Measurements from ENCODE around the gene STK35. TPM values are rescaled to one million over a fixed set of nuclear protein-coding genes. Genes with fewer than 3 reads are reported as not detected.

Gene STK35
- total RNA-seq, 2 experiments from 2014 or later: 18.0 to 18.4 TPM

GRCh38 chr20:2153326-2153725, 51.7 kb downstream of the STK35 start:
- CTCF ChIA-PET: no interaction called here
- H3K4me1 Mint-ChIP-seq (ENCODE audit: low read depth): no peaks in the 10 kb centered on the region
- POLR2A ChIA-PET: no interaction called here
- H3K36me3 Mint-ChIP-seq (ENCODE audit: low read depth): no peaks in the 10 kb centered on the region
- TF ChIP-seq CTCF (IDR thresholded peaks at IDR 0.05): no peak
- H3K27ac Mint-ChIP-seq: no peak overlapping the region
- intact Hi-C loops (cut with micrococcal nuclease): no loop called here
- no peaks in the 10 kb centered on the region for H3K27me3 Mint-ChIP-seq
- no peak for ATAC-seq
- H3K4me3 Mint-ChIP-seq: no peak overlapping the region
- H3K9me3 Mint-ChIP-seq: no peaks in the 10 kb centered on the region
- DNase-seq: no peak

GRCh38 chr20:2156224-2156623, 54.6 kb downstream of the STK35 start:
- Mint-ChIP-seq H3K36me3 (ENCODE audit: low read depth) (no peaks in the 10 kb centered on the region), H3K27ac (no peak overlapping the region), H3K4me1 (ENCODE audit: low read depth) (no peaks in the 10 kb centered on the region), H3K4me3 (no peak overlapping the region), H3K27me3 (no peaks in the 10 kb centered on the region), H3K9me3 (no peaks in the 10 kb centered on the region)
- POLR2A ChIA-PET: interaction anchor here (1.2 kb wide), 1 partner anchor 20 kb away, joined by 4 read pairs; no protein-coding TSS in a partner anchor
- TF ChIP-seq CTCF (IDR thresholded peaks at IDR 0.05): no peak
- ATAC-seq: no peak
- intact Hi-C loops (cut with micrococcal nuclease): no loop called here
- DNase-seq: no peak
- CTCF ChIA-PET: interaction anchor here (1.7 kb wide), 1 partner anchor 16 kb away, joined by 6 read pairs; no protein-coding TSS in a partner anchor

GRCh38 chr20:2156666-2157624, 55.3 kb downstream of the STK35 start:
- ChIA-PET CTCF (interaction anchor here (1.3 to 1.7 kb wide), 2 partner anchors 16 kb away, joined by 6 read pairs; no protein-coding TSS in a partner anchor), POLR2A (no interaction called here)
- intact Hi-C loops (cut with micrococcal nuclease): no loop called here
- ATAC-seq (no peak), DNase-seq (no peak)
- Mint-ChIP-seq H3K27me3 (no peaks in the 10 kb centered on the region), H3K27ac (no peak overlapping the region), H3K4me1 (ENCODE audit: low read depth) (no peaks in the 10 kb centered on the region), H3K4me3 (no peak overlapping the region), H3K9me3 (no peaks in the 10 kb centered on the region), H3K36me3 (ENCODE audit: low read depth) (no peaks in the 10 kb centered on the region)
- no peak for TF ChIP-seq CTCF (IDR thresholded peaks at IDR 0.05)

- no peaks in the 10 kb centered on the region for H3K36me3 Mint-ChIP-seq (ENCODE audit: low read depth)
- ATAC-seq (no peak), DNase-seq (no peak)
- no peak overlapping the region for H3K4me3 Mint-ChIP-seq
- H3K4me1 Mint-ChIP-seq (ENCODE audit: low read depth): no peaks in the 10 kb centered on the region
- intact Hi-C loops (cut with micrococcal nuclease): no loop called here
- ChIA-PET CTCF (interaction anchor here (2.0 kb wide), 1 partner anchor 155 kb away, joined by 8 read pairs; no protein-coding TSS in a partner anchor), POLR2A (no interaction called here)
- H3K27ac Mint-ChIP-seq: no peak overlapping the region
- no peak for TF ChIP-seq CTCF (IDR thresholded peaks at IDR 0.05)
- H3K9me3 Mint-ChIP-seq: no peaks in the 10 kb centered on the region
- H3K27me3 Mint-ChIP-seq: peaks cover 2% of the 10 kb centered on the region
Observed at GRCh38 chr20:2162125-2162822, 60.6 kb downstream of the STK35 start.

- no peaks in the 10 kb centered on the region for H3K36me3 Mint-ChIP-seq (ENCODE audit: low read depth)
- TF ChIP-seq CTCF (IDR thresholded peaks at IDR 0.05): no peak
- H3K27me3 Mint-ChIP-seq: peaks cover 2% of the 10 kb centered on the region
- CTCF ChIA-PET: no interaction called here
- ATAC-seq: no peak
- no peak for DNase-seq
- no peak overlapping the region for H3K4me3 Mint-ChIP-seq
- H3K9me3 Mint-ChIP-seq: no peaks in the 10 kb centered on the region
- intact Hi-C loops (cut with micrococcal nuclease): no loop called here
- POLR2A ChIA-PET: no interaction called here
- H3K27ac Mint-ChIP-seq: no peak overlapping the region
- no peaks in the 10 kb centered on the region for H3K4me1 Mint-ChIP-seq (ENCODE audit: low read depth)
Observed at GRCh38 chr20:2162823-2163166, 61.2 kb downstream of the STK35 start.

All from activated CD8-positive, alpha-beta T cell treated with anti-CD3 and anti-CD28 coated beads for 36 hours (primary cell).